Stimulated activated CD4-positive, alpha-beta T cell treated with anti-CD3 and anti-CD28 coated beads, Interleukin-12 subunit alpha, Interleukin-12 subunit beta, amount 100 ng/mL, for 4 hours (primary cell): Measurements from ENCODE around the gene NANOS1.

Experiments
- DNase-seq: peaks from one replicate; pipeline ENCODE4 v3.0.0-alpha.2; 2020

Gene NANOS1

GRCh38 chr10:119061926-119062325 lies 32.4 kb downstream of the NANOS1 start:
- DNase-seq = no peak

DNA sequence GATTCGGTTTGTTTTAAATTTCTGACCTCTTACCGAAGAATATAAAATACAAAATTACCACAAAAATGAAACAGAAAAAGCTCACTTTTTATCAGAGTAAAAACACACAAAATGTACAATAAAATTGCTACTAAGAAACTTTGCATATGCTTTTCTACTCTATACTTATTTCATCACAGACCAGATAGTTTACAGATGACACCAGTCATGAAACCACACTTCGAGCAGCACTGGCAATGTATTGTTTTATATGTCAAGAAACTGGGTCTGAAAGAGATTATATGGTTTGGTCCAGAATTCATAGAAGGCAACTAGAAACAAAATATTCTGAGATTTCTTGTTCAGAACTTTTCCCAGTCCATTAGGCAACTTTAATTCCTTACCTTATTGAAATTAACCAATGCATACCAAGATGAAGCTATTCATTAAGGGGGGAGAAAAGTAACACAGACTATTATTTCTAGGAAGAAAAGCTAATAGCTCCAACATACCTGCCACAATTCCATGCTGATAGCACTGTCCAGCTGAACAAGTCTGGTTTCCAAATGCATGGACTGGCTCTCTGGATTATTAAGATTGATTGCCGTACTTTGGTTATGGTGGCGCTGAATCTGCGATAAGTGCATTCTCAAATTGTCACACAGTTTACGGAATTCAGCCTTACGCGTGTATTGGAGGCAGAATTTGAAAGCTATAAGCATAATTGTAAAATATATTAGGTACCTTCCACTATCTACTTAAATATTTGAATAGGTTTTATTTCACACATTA lies 41.1 kb downstream of the NANOS1 start:
- DNase-seq = no peak

DNA sequence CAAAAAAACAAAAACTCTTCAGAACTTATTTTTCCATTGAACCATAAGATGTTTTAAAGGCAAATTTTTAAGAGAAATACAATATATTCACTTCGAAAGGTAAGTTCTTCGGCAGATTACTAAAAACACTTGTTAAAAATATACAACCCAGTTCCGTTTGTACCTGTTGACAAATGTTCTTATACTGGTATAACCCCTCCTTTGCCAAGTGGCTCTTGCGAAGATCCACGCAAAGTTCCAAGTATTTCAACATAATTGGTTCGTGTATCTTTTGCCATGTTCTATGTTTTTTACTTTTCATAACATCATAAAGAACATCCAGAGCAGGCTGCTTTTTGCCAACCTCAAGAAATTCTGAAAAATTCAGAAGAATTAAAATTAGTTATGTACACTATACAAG lies 44.1 kb downstream of the NANOS1 start:
- no peak for DNase-seq

DNA sequence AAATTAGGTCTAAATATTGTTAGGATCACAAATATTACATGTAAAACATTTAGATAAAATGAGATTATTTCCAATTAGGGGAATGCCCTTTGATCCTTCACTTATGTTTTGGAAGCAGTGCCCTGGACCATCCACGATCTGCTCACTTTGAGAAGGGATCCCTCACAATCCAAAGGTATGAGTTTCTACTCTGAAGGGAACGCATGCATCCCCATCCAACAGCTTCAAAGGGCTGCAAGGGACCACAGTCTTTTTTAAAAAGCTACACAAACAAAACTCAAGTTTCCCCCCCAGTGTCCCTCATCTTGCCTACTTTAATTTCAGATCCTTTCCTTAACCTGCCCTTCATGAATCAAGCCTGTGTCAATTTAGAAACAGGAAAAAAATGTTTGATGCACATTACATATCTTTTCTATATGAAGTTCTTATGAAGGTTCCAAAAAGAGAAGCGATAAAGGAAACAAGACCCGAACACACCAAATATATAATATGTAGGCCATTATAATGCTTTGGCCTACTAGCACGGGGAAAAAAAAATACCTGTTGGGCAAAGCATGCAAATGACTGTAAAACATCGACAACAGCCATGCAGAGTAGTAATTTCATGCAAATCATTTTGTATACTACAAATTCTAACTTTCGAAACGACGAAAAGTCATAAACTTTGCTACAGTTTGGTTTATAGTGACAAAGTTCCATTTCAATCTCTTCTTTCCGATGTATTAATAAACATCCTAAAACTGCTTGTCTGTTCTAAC lies 49.1 kb downstream of the NANOS1 start:
- DNase-seq = no peak

DNA sequence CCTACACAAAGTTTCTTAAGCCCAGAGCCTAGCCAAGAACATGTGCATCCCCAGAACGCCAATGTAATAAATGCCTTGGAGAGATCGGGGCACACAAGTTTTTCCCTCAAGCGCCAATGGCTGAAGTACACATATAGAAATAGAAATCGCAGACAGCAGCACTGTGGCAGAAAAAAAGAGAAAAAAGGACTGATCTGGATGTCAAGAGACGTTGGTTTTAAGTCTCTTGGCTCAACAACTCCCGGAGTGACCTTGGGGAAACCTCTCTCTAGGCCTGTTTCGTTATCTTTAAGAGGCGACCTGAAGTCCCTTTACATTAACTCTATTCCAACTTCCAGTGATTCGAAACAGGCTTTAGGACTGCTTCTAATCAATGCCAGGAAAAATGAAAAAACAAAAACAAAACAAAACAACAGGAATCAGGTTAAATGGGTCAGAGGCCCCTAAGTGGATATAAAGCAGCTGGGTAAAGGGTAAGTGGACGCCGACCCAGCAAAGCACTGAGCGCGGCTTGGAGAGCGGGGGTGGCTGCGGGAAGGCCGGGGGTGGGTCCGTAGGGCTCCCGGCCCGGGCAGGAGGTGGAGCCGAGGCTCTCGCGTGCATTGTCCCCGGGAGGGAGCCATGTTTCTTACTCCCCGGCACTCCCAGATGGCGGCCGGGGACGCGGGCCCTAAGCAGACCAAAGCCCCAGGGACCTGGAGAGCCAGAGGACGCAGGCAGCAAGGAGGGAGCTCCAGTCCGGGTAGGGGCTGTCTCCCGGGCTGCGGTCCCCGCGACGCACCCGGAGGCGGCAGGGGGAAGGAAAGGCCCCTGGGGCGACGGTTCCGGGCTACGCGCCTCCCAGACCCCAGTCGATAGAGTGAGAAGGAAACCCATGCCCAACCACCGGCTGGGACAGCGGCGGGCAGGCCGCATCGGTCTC lies 50.3 kb downstream of the NANOS1 start:
- peak; percentile 56 for DNase-seq

GRCh38 chr10:119080521-119081259 lies 51.2 kb downstream of the NANOS1 start, which contains the start of gene EIF3A:
Gene EIF3A (minus strand): TSS chr10:119080817. CDS start chr10:119080676, 141 bp downstream.
- peak; percentile 87 for DNase-seq
